Upper lobe of left lung (tissue), 4 donors: ENCODE results near the gene CAPZB.

Experiments
- POLR2A ChIP-seq, 4 donors: fragments of 450-650 bp; IDR thresholded peaks; one replicate each; pipeline ENCODE4 v1.5.1; 2016 to 2017; ENCODE audit warnings: antibody characterized with exemption in 4 of 4, mild to moderate bottlenecking in 2 of 4
- TF ChIP-seq, protein P1 (sequence below), 6 experiments: fragments of 450-650 bp in 4 of 6; fragments of 200-600 bp in 2 of 6; sonication (generic) in 2 of 6; IDR thresholded peaks; one replicate each; pipeline ENCODE4 v1.5.1; 2016 to 2019; ENCODE audit warnings: antibody characterized with exemption in 6 of 6

GRCh38 chr1:19310720-19311502 is 174.4 kb downstream of the CAPZB start:
- TF ChIP-seq, protein P1, sequence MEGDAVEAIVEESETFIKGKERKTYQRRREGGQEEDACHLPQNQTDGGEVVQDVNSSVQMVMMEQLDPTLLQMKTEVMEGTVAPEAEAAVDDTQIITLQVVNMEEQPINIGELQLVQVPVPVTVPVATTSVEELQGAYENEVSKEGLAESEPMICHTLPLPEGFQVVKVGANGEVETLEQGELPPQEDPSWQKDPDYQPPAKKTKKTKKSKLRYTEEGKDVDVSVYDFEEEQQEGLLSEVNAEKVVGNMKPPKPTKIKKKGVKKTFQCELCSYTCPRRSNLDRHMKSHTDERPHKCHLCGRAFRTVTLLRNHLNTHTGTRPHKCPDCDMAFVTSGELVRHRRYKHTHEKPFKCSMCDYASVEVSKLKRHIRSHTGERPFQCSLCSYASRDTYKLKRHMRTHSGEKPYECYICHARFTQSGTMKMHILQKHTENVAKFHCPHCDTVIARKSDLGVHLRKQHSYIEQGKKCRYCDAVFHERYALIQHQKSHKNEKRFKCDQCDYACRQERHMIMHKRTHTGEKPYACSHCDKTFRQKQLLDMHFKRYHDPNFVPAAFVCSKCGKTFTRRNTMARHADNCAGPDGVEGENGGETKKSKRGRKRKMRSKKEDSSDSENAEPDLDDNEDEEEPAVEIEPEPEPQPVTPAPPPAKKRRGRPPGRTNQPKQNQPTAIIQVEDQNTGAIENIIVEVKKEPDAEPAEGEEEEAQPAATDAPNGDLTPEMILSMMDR (IDR thresholded peaks at IDR 0.05) = no peak
- no peak for TF ChIP-seq POLR2A (IDR thresholded peaks at IDR 0.05)
